Thyroid gland (tissue), 4 donors: Measurements from ENCODE around the gene PDCD4. TPM values are rescaled to one million over a fixed set of nuclear protein-coding genes. Genes with fewer than 3 reads are reported as not detected.
A peak's percentile ranks its signal among the peaks of the same experiment; 100 is the strongest.

ENCODE experiments used
- DNase-seq, 2 donors: peaks; one replicate each; pipeline ENCODE4 v3.0.0-alpha.2; 2019
- H3K27ac ChIP-seq, 3 donors: fragments of 200-600 bp; sonication (generic); 1 replicate in 2 of 3; 2 replicates in 1 of 3; pipeline ENCODE4 v1.5.1; 2016 to 2019; ENCODE audit warnings: mild to moderate bottlenecking in 1 of 3, moderate library complexity in 1 of 3
- H3K27me3 ChIP-seq: fragments of 200-600 bp; sonication (generic); one replicate; pipeline ENCODE4 v1.5.1; 2019
- H3K36me3 ChIP-seq, 2 donors: fragments of 200-600 bp; sonication (generic); one replicate each; pipeline ENCODE4 v1.5.1; 2016 to 2019
- H3K4me1 ChIP-seq, 2 donors: fragments of 200-600 bp; sonication (generic); one replicate each; pipeline ENCODE4 v1.5.1; 2017 to 2019
- H3K4me3 ChIP-seq, 3 donors: fragments of 200-600 bp; sonication (generic); replicated peaks in 1 of 3; 1 replicate in 2 of 3; 2 replicates in 1 of 3; pipeline ENCODE4 v1.5.1; 2016; ENCODE audit warnings: mild to moderate bottlenecking in 1 of 3
- H3K9me3 ChIP-seq: fragments of 200-600 bp; sonication (generic); one replicate; pipeline ENCODE4 v1.5.1; 2017
- CTCF ChIP-seq, 6 experiments: fragments of 200-600 bp in 3 of 6; fragments of 450-650 bp in 3 of 6; sonication (generic) in 3 of 6; IDR thresholded peaks; one replicate each; pipeline ENCODE4 v1.5.1; 2016 to 2019; ENCODE audit warnings: antibody characterized with exemption in 6 of 6, mild to moderate bottlenecking in 2 of 6, inconsistent platforms in 1 of 6, moderate library complexity in 1 of 6
- POLR2A ChIP-seq, 2 donors: fragments of 450-650 bp; IDR thresholded peaks; one replicate each; pipeline ENCODE4 v1.6.1; 2017; ENCODE audit warnings: antibody characterized with exemption in 2 of 2, mild to moderate bottlenecking in 2 of 2, moderate library complexity in 1 of 2
- WGBS, 2 donors: methylation state at CpG; one replicate each; pipeline ENCODE4 v1.1.5; 2017; 5-methylcytosine and 5-hydroxymethylcytosine counted together
- intact Hi-C: fragments of 100-400 bp; cut with DNase I; formaldehyde crosslinking; loops from one replicate; pipeline ENCODE4 v1.15.1; 2023
- total RNA-seq, 4 donors: library from RNA; depleted of rRNA; stranded (reverse); fragments of >200 nt; gene quantifications; one replicate each; pipeline ENCODE4 v1.2.3, GENCODE V29; 2016

The PDCD4 gene
- total RNA-seq, 4 donors from 2014 or later, result 188 to 340 (median 256) TPM

- intact Hi-C loops, result no loop called here
- H3K36me3 ChIP-seq, result peaks cover 16 to 48% of the 10 kb centered on the region in 2 donors
- H3K27ac ChIP-seq, result peak overlapping the region in 2 of 3 donors; percentile 62 to 100
- H3K4me3 ChIP-seq, result no peak overlapping the region
- TF ChIP-seq POLR2A (IDR thresholded peaks at IDR 0.05) (no peak), CTCF (IDR thresholded peaks at IDR 0.05) (no peak)
- H3K9me3 ChIP-seq, result no peaks in the 10 kb centered on the region
- WGBS, 2 donors, result 87 to 91% methylated on average over 10 of the region's 10 CpGs
- H3K27me3 ChIP-seq, result no peaks in the 10 kb centered on the region
- no peak for DNase-seq
- H3K4me1 ChIP-seq, result peaks cover 18 to 46% of the 10 kb centered on the region in 2 donors
These were observed 12.2 kb downstream of the PDCD4 start for GRCh38 chr10:110883924-110884323.

- peaks cover 5 to 29% of the 10 kb centered on the region in 2 donors for H3K4me1 ChIP-seq
- intact Hi-C loops, result no loop called here
- H3K9me3 ChIP-seq, result no peaks in the 10 kb centered on the region
- H3K36me3 ChIP-seq, result peaks cover 28 to 68% of the 10 kb centered on the region in 2 donors
- no peak overlapping the region for H3K4me3 ChIP-seq
- H3K27me3 ChIP-seq, result no peaks in the 10 kb centered on the region
- 61 to 65% methylated on average over 5 of the region's 5 CpGs for WGBS, 2 donors
- DNase-seq, result no peak
- TF ChIP-seq CTCF (IDR thresholded peaks at IDR 0.05), result no peak
- TF ChIP-seq POLR2A (IDR thresholded peaks at IDR 0.05), result no peak
- H3K27ac ChIP-seq, result peak overlapping the region; percentile 13 to 100 (median 63)
These were observed 14.4 kb downstream of the PDCD4 start for GRCh38 chr10:110885932-110886674.

- intact Hi-C loops, result no loop called here
- no peaks in the 10 kb centered on the region for H3K27me3 ChIP-seq
- peak overlapping the region in 1 of 3 donors; percentile 55 for H3K27ac ChIP-seq
- WGBS, 2 donors, result 97 to 98% methylated on average over 1 of the region's 1 CpG
- H3K4me3 ChIP-seq, result no peak overlapping the region
- no peak for DNase-seq
- no peaks in the 10 kb centered on the region for H3K9me3 ChIP-seq
- H3K4me1 ChIP-seq, result peaks cover 5 to 25% of the 10 kb centered on the region in 2 donors
- peaks cover 24 to 65% of the 10 kb centered on the region in 2 donors for H3K36me3 ChIP-seq
- TF ChIP-seq CTCF (IDR thresholded peaks at IDR 0.05), result no peak
- TF ChIP-seq POLR2A (IDR thresholded peaks at IDR 0.05), result no peak
These were observed 15.8 kb downstream of the PDCD4 start for GRCh38 chr10:110887560-110887959.

GRCh38 chr10:110892602-110893288, 21.0 kb downstream of the PDCD4 start:
- H3K9me3 ChIP-seq, result no peaks in the 10 kb centered on the region
- no peak for DNase-seq
- TF ChIP-seq CTCF (IDR thresholded peaks at IDR 0.05) (no peak), POLR2A (IDR thresholded peaks at IDR 0.05) (no peak)
- peaks cover 14 to 44% of the 10 kb centered on the region in 2 donors for H3K36me3 ChIP-seq
- peaks cover 0 to 9% of the 10 kb centered on the region in 2 donors for H3K4me1 ChIP-seq
- no peak overlapping the region for H3K4me3 ChIP-seq
- intact Hi-C loops, result loop anchor here (5.0 kb wide), 1 partner anchor 145 kb away; no protein-coding TSS in a partner anchor
- H3K27ac ChIP-seq, result peak overlapping the region in 2 of 3 donors; percentile 39 to 43
- 90 to 91% methylated on average over 3 of the region's 3 CpGs for WGBS, 2 donors
- no peaks in the 10 kb centered on the region for H3K27me3 ChIP-seq
